Osteoblast (primary cell): ENCODE measurements around the gene NDUFAF8. TPM values are rescaled to one million over a fixed set of nuclear protein-coding genes. Genes with fewer than 3 reads are reported as not detected.
A peak's percentile ranks its signal among the peaks of the same experiment; 100 is the strongest.

Experiments
- DNase-seq: peaks from one replicate; pipeline ENCODE4 v3.0.0; 2011; ENCODE audit warnings: low spot score, mixed read lengths; ENCODE audit not compliant: insufficient read length; ENCODE audit errors: missing footprints
- H2AFZ ChIP-seq: 2 replicates; pipeline ENCODE4 v1.6.0; 2011; ENCODE audit warnings: mild to moderate bottlenecking, low read length
- H3K27ac ChIP-seq: 2 replicates; pipeline ENCODE4 v1.5.1; 2011; ENCODE audit warnings: mild to moderate bottlenecking, low read depth, low read length, moderate library complexity
- H3K27me3 ChIP-seq: 2 replicates; pipeline ENCODE4 v1.6.0; 2012; ENCODE audit warnings: mild to moderate bottlenecking, control low read depth, inconsistent platforms, low read length, moderate library complexity; ENCODE audit not compliant: insufficient read depth
- H3K36me3 ChIP-seq: 2 replicates; pipeline ENCODE4 v1.5.1; 2011; ENCODE audit warnings: mild to moderate bottlenecking, low read length, control low read depth, moderate library complexity; ENCODE audit not compliant: insufficient read depth
- H3K4me1 ChIP-seq: 2 replicates; pipeline ENCODE4 v1.5.1; 2011; ENCODE audit warnings: mild to moderate bottlenecking, low read length, control low read depth, moderate library complexity; ENCODE audit not compliant: insufficient read depth
- H3K4me2 ChIP-seq: 2 replicates; pipeline ENCODE4 v1.6.0; 2011; ENCODE audit warnings: mild to moderate bottlenecking, low read length; ENCODE audit not compliant: insufficient read depth
- H3K4me3 ChIP-seq: fragments of 200-600 bp; sonication (generic); 3 replicates; pipeline ENCODE4 v1.5.1; 2012; ENCODE audit warnings: mild to moderate bottlenecking, low read length, inconsistent platforms; ENCODE audit not compliant: insufficient read depth
- H3K79me2 ChIP-seq: 2 replicates; pipeline ENCODE4 v1.6.0; 2012; ENCODE audit warnings: mild to moderate bottlenecking, low read length, control low read depth, inconsistent platforms; ENCODE audit not compliant: insufficient read depth
- H3K9me3 ChIP-seq: 2 replicates; pipeline ENCODE4 v1.5.1; 2011; ENCODE audit warnings: low read depth, low read length, control low read depth
- H4K20me1 ChIP-seq: 2 replicates; pipeline ENCODE4 v1.6.0; 2012; ENCODE audit warnings: mild to moderate bottlenecking, low read length, control low read depth; ENCODE audit not compliant: insufficient read depth
- CTCF ChIP-seq: IDR thresholded peaks from 2 replicates; pipeline ENCODE4 v1.5.1; 2011; ENCODE audit warnings: mild to moderate bottlenecking, low read depth, low read length, moderate library complexity; ENCODE audit errors: extremely low read depth
- total RNA-seq: library from RNA; depleted of rRNA; stranded (reverse); fragments of >200 nt; gene quantifications from 2 replicates; pipeline ENCODE4 v1.2.3, GENCODE V29; 2012

The NDUFAF8 gene
- total RNA-seq, 1 donor: 19.9 TPM

- H3K4me1 ChIP-seq: no peaks in the 10 kb centered on the region
- no peak overlapping the region for H3K27ac ChIP-seq
- H4K20me1 ChIP-seq: peaks cover 9% of the 10 kb centered on the region
- H2AFZ ChIP-seq: no peak overlapping the region
- H3K36me3 ChIP-seq: peaks cover 43% of the 10 kb centered on the region
- H3K4me2 ChIP-seq: no peak overlapping the region
- no peaks in the 10 kb centered on the region for H3K9me3 ChIP-seq
- no peak for TF ChIP-seq CTCF
- H3K79me2 ChIP-seq: peaks cover 22% of the 10 kb centered on the region
- no peaks in the 10 kb centered on the region for H3K27me3 ChIP-seq
- no peak for DNase-seq
- H3K4me3 ChIP-seq: no peak overlapping the region
These were observed 37.7 kb downstream of the NDUFAF8 start for GRCh38 chr17:81276781-81277180.

GRCh38 chr17:81277421-81277820, 38.3 kb downstream of the NDUFAF8 start:
- no peak overlapping the region for H2AFZ ChIP-seq
- peak overlapping the region; percentile 62 for H3K4me3 ChIP-seq
- peak; percentile 91 for DNase-seq
- H3K79me2 ChIP-seq: peaks cover 24% of the 10 kb centered on the region
- H3K36me3 ChIP-seq: peaks cover 44% of the 10 kb centered on the region
- no peak for TF ChIP-seq CTCF
- peak overlapping the region; percentile 63 for H3K4me2 ChIP-seq
- H4K20me1 ChIP-seq: peaks cover 9% of the 10 kb centered on the region
- no peaks in the 10 kb centered on the region for H3K4me1 ChIP-seq
- no peaks in the 10 kb centered on the region for H3K9me3 ChIP-seq
- no peak overlapping the region for H3K27ac ChIP-seq
- H3K27me3 ChIP-seq: no peaks in the 10 kb centered on the region

- Histone ChIP-seq H3K9me3 (no peaks in the 10 kb centered on the region), H3K79me2 (peaks cover 31% of the 10 kb centered on the region), H3K4me2 (peak overlapping the region; percentile 63), H2AFZ (no peak overlapping the region), H3K27ac (peak overlapping the region; percentile 20), H3K27me3 (no peaks in the 10 kb centered on the region), H3K36me3 (peaks cover 37% of the 10 kb centered on the region), H3K4me3 (peak overlapping the region; percentile 62), H3K4me1 (no peaks in the 10 kb centered on the region), H4K20me1 (peaks cover 5% of the 10 kb centered on the region)
- TF ChIP-seq CTCF: no peak
- DNase-seq: peak; percentile 91
These were observed 39.0 kb downstream of the NDUFAF8 start for GRCh38 chr17:81277946-81278693.

- no peak for TF ChIP-seq CTCF
- Histone ChIP-seq H4K20me1 (peaks cover 3% of the 10 kb centered on the region), H3K27ac (no peak overlapping the region), H3K4me3 (no peak overlapping the region), H3K4me2 (no peak overlapping the region), H3K9me3 (no peaks in the 10 kb centered on the region), H3K36me3 (peaks cover 30% of the 10 kb centered on the region), H3K79me2 (peaks cover 34% of the 10 kb centered on the region), H3K27me3 (no peaks in the 10 kb centered on the region), H3K4me1 (no peaks in the 10 kb centered on the region), H2AFZ (no peak overlapping the region)
- DNase-seq: no peak
These were observed 39.7 kb downstream of the NDUFAF8 start for GRCh38 chr17:81278831-81279230.
